GM18519 (cell line): Measurements from ENCODE around the gene CNOT4.
"Not testable (repeated sequence)": the region's sequence is repeated elsewhere in the genome, so short reads cannot be mapped to it uniquely, and the experiment has no call there.

ENCODE experiments used
- ATAC-seq: cut with Tn5 transposase; IDR thresholded peaks from one replicate; pipeline ENCODE4 v1.9.1; 2021; ENCODE audit warnings: mild to moderate bottlenecking, moderate library complexity; ENCODE audit not compliant: unreplicated experiment, low FRiP score

Gene CNOT4

DNA sequence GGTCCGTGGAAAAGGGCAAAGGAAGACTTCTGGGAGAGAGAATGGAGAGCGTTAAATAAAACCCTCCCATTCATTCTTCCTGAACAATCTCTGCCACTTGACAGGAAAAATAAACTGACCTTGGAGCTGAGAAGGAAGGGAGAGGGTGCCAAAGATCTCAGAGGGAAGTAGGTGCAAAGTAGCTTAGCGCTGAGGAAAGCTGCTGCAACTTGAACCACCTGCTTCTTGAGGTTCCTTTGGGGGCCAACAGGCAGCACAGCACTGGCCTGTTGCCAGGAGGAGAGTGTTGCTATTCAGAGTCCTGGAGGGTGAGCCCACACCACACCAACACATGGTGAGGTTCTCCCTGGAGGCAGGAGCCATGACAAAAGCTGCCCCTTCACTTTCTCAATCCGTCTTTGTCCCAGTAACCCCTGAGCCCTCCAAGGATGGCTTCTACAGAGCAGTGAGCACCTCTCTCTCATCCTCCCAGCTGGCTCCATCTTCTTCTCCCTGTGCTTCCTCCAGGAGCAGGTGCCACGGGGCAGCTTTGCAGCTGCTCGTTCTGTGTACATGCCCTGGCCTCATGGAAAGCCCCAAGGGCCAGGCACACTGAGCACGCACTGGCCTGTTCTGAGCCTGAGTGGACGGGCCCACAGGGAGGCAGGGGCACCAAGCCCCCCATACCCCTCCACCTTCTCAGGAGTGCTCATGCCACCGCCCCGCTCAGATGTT lies 174.9 kb downstream of the CNOT4 start:
- ATAC-seq = no peak

- no peak for ATAC-seq
These were observed 176.0 kb downstream of the CNOT4 start for GRCh38 chr7:135333946-135334345.

- ATAC-seq = no peak
These were observed 176.7 kb downstream of the CNOT4 start for GRCh38 chr7:135333200-135333599.

- no peak for ATAC-seq
These were observed 179.8 kb downstream of the CNOT4 start for GRCh38 chr7:135330088-135330487.

DNA sequence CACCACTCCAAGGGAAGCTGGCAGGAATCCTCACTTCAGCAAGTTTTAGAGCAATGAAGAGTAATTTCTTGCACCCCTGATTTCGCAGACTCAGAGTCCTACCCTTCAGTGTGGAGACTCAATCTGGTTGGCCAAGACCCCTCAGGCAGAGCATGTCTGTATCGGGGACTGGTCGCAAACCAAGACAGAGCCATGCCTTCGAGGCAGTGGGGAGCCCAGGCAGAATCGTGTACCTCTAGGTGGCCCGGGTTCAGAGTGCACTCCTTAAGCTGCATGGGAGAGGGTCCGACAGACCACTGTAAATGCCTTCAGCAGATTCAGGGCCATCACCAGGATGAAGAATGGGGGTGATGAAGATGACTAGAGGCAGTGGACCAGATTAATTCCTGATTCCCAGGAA lies 181.4 kb downstream of the CNOT4 start:
- ATAC-seq = no peak

DNA sequence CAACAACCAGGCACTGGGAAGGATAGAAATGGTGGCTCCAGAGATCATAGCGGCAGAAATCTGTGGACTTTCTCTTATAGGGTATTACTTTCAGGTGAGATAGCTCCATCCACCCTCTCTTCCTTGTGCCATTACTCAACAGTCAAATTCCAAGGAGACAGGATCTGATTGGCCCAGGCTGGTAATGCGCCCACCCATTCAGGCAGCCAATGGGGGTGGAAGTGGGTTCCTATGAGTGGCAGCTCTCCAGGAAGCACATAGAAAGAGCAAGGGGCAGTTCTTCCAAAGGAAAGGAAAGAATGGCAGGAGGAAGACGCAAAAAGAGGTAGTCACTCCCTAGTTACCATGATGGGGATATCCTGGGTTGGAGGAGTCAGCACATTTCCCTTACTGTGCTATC lies 181.8 kb downstream of the CNOT4 start:
- no peak for ATAC-seq

DNA sequence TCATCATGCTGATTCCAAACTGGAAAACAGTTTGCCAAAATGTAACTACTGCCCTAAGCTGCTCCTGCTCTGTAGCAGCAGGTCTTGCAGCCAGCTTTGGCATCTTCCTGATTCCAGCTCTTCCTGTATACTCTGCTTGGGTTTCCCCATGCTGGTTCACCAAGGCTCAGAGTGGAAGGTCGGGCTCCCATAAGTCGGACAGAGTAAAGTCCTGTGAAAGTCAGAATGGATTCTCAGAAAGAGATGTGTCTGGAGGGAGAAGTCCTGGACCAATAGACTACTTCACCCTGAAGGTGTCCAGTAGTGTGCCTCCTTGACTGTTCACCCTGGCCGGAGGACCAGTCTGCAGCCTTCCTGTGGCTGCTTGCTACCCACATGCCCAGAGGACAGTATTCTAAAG lies 182.4 kb downstream of the CNOT4 start:
- ATAC-seq = no peak

DNA sequence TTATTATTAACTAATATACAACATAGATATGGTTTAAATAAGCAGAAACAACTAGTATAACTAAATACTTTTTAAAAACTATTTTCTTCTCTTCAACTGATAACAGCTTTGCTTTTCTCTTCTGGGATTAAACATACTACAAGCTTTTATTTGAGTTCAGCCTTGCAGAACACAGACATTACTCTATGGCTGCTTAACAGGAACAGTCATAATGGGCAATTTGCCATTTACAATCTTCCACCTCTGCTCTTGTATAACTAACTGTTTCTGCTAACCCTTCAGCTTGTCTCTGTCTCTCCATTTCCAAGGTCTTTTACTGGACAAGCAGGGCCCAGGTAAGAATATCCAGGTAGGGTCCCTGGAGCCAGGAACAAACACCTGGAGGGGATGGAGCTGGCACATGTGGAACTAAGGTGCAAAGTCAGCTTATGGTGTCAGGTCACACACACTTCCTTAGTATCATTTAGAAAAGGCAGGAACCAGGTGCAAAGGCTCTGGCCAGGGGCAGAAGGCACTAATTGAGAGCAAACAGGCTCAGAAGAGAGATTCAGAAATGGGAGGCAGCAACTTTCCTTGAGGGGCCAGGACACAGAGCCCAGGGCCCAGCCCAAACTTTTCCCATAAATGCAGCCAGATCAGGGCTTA lies 183.1 kb downstream of the CNOT4 start:
- ATAC-seq = no peak

DNA sequence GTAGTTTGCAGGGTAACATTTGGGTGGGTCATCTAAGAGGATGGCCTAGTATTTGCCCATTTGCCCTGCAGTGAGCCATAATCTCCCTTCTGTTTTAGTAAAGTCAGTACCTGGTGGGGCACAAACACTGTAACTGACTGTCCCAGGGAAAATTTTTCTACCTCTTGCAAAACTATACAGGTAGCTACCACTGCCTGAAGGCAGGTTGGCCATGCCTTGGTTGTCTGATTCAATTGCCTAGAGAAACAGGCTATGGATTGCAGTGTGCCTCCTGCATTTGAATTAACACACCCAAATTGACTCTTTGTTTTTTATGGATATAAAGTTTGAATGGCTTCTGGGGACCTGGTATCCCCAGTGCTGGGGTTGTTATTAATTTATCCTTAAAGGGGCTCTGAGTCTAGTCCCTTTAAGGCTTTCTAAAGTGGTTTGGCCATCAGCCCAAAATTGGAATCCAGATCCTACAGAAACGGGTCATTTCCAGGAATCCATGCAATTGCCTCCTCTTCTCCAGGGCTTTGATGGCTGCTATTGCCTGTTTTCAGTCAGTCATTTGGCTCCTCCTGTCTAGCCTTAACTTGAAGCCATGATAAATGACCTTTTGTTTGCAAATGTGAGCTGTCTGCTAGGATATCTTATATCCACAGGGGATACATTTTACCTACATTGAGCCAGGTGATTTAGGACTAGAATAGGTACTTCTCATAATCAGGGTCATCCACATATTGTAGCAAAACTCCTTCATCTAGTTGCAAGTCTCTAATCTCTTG lies 187.1 kb downstream of the CNOT4 start:
- ATAC-seq = no peak

- no peak for ATAC-seq
These were observed 188.3 kb downstream of the CNOT4 start for GRCh38 chr7:135321556-135321955.

- ATAC-seq = not testable (repeated sequence)
These were observed 188.9 kb downstream of the CNOT4 start for GRCh38 chr7:135320953-135321352.

- ATAC-seq = no peak
These were observed 189.6 kb downstream of the CNOT4 start for GRCh38 chr7:135320268-135320667.

GRCh38 chr7:135317676-135318325 lies 192.1 kb downstream of the CNOT4 start:
- ATAC-seq = no peak

DNA sequence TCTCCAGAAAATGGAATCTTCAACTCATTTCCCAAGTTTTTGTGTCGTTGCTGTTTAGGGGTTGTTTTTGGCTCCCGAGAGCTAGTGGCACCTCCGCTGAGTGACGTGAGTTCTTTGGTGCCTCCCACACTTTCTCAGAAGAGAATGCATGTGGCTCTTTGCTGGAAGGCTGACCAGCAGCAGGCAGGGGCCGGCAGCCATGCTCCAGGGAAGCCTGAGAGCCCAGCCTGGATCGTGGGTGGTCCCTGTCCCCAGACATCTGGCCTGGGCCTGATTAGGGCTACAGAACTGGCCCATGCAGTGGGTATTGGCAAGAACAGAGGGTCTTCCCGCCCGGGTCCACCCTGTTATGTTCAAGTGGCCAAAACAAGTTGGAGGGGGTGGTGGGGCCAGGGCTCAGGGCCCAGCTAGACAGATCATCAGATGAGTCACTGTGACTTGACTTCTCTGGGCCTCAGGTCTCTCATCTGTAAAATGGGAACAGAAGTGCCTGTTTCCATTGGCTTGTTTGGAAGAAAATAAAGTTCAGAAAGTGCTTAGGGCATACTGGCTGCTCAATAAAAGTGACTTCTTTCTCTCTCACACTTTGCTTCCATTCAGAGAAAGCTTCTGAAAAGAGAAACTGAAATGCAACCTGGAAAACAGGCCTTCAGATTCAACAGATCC lies 193.1 kb downstream of the CNOT4 start:
- no peak for ATAC-seq

- ATAC-seq = no peak
These were observed 195.9 kb downstream of the CNOT4 start for GRCh38 chr7:135313971-135314370.
